PC-9 (cell line): Measurements from ENCODE around the gene CABCOCO1.

Source experiments
- CTCF ChIP-seq: fragments of 200-600 bp; sonication (generic); conservative IDR thresholded peaks from 2 replicates; pipeline ENCODE4 v1.6.1; 2017; ENCODE audit warnings: mixed run types, antibody characterized with exemption, mild to moderate bottlenecking, moderate library complexity
- EZH2 ChIP-seq: fragments of 200-600 bp; sonication (generic); IDR thresholded peaks from 2 replicates; pipeline ENCODE4 v1.8.0; 2017; ENCODE audit warnings: antibody characterized with exemption, low read depth

- TF ChIP-seq CTCF (no peak), EZH2 (no peak)
Measured at GRCh38 chr10:61705022-61705613, 42.4 kb downstream of the CABCOCO1 start.
